Measurements from ENCODE around the gene MYO9A.
"Not testable (repeated sequence)": the region's sequence is repeated elsewhere in the genome, so short reads cannot be mapped to it uniquely, and the experiment has no call there.

MYO9A gene

DNA sequence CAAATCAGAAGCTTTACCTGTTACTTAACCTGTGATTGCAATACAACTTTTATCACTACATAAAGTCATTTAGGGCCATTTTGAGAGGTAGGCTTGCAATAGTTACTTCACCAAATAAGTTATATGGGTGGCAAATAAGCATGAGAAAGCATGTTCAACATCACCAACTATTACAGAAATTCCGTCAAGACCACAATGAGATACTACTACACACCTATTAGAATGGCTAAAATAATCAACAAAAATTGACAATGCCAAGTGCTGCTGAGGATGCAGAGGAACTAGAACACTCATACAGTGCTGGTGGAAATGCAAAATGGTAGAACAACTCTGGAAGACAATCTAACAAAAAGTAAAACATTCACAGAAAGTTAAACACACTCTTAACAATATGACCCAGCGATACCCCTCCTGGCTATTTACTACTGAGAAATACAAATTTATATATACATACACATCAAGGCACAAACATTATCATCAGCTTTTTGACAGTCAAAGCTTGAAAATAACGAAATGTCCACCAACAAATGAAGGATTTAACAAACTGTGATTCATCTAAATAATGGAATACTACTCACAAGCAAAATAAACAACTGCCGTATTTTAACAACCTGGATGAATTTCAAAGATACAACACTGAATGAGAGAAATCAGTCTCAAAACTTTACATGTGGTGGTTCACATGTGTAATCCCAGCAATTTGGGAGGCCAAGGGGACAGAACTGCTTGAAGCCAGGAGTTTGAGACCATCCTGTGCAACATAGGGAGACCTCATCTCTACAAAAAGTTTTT lies 82.9 kb downstream of the MYO9A start:
- no peak for DNase-seq

DNA sequence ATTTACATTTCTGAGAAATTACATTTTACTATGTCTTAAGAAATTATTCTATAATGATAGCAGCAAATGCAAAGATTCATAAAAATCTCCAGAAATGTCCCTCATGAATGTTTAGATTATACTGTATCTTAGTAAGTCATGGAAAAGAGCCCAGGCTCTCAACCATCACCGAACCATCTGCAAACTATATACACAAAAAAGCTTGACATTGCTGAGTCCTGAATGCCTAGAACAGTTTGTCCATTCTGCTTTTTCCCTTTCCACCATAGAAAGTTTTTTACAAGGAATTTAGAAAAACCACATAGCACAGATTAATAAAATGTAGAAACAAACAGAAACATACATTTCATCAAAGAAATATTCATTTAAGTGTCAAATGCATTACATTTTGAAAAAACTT lies 83.6 kb downstream of the MYO9A start:
- DNase-seq: no peak

GRCh38 chr15:72033711-72034110 lies 84.2 kb downstream of the MYO9A start:
- no peak for DNase-seq

GRCh38 chr15:72033285-72033684 lies 84.7 kb downstream of the MYO9A start:
- no peak for DNase-seq

- DNase-seq: no peak
Measured at GRCh38 chr15:72021604-72022003, 96.3 kb downstream of the MYO9A start.

DNA sequence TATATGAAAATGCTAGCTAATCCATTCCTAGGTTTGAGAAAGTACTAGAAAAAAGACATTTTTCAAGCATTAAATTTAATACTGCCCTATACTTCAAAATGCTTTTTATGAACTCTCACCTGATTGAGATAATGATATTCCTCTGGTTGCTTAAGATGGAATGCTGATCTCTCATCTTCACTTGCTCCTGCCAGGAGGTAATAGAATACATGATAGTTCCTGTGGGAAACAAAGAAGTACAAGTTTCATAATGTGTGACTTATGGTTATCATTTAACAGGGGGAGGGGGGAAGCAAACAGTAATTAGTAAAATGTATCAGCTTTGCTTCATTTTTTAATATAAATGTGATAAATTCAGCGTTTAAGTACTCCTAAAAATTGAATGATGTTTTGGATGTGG lies 97.2 kb downstream of the MYO9A start:
- DNase-seq: no peak

DNA sequence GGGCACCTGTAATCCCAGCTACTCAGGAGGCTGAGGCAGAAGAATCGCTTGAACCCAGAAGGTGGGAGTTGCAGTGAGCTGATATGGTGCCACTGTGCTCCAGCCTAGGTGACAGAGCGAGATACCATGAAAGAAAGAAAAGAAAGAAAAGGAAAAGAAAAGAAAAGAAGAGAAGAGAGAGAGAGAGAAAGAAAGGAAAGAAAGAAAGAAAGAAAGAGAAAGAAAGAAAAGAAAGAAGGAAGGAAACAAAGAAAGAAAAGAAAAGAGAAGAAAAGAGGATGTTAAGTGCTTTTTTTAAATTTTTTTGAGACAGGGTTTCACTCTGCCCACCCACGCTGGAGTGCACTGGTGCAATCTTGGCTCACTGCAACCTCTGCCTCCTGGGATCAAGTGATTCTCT lies 103.4 kb downstream of the MYO9A start:
- DNase-seq: not testable (repeated sequence)

DNA sequence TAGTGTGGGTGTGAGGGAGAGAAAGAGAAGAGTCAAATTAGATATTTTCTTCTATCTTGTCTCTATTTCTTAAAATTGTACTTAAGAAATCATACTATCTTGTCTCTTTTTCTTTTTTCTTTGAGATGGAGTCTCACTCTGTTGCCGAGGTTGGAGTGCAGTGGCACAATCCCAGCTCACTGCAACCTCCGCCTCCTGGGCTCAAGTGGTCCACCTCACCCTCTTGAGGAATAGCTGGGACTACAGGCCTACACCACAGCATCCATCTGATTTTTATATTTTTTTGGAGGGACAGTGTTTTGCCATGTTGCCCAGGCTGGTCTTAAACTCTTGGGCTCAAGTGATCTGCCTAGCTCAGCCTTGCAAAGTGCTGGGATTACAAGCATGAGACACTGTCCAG lies 104.2 kb downstream of the MYO9A start:
- DNase-seq: no peak

DNA sequence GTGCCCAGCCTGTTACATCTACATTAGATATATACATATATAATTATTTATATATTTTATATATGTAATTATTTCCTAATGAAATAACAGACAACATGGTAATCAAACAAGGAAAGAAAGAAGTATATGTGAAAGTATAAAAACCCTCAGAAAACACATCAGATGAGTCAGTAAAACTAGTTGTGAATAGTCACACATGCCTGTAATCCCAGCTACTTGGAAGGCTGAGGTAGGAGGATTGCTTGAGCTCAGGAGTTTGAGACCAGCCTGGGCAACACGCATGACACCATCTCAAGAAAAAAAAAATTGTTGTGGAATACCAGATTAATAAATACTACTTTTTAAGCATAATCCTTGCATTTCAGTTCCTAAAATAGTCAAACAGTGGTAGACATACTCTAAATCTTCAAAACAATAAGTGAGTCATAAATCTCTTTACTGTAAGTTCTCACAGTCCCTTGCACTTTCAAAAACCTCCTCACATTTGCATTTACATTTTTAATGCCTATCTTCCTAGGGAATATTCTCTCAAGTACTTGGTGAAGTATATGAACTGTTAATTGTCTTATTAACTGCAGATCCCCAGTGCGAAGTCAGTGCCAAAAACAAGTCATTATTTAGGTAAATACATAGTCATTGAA lies 106.5 kb downstream of the MYO9A start:
- DNase-seq: no peak

DNA sequence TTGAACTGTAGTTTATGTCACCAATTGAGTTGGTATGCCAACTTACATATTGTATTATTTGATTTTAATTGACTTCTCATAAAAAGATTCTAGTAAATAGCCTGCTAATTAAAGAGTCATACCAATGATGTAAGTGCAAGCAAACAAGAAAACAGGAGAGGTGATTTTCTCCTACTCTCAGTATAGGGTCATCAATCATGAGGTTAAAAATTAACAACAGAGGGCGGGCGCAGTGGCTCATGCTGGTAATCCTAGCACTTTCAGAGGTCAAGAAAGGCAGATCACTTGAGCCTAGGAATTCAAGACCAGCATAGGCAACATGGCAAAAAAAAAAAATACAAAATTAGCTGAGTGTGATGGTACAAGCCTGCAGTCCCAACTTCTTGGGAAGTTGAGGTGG lies 108.7 kb downstream of the MYO9A start:
- no peak for DNase-seq

DNA sequence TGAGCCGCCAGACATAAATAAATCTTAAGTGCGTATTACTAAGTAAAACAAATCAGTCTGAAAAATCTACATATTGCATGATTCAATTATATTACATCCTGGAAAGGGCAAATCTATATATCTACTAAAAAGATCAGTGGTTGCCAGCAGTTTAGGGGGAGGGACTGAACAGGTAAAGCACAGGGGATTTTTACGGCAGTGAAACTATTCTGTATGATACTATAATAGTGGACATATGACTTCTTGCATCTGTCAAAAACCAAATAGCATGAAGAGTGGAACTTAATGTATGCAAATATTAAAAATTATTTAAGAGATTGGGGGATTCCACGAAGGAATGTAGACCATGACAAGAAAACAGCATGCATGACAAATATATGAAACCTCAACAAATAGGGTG lies 111.6 kb downstream of the MYO9A start:
- DNase-seq: no peak

GRCh38 chr15:72005483-72005882 lies 112.5 kb downstream of the MYO9A start:
- no peak for DNase-seq

GRCh38 chr15:71999807-72000206 lies 118.1 kb downstream of the MYO9A start:
- DNase-seq: no peak

GRCh38 chr15:71998717-71999116 lies 119.2 kb downstream of the MYO9A start:
- not testable (repeated sequence) for DNase-seq

- no peak for DNase-seq
Measured at GRCh38 chr15:71997691-71998090, 120.3 kb downstream of the MYO9A start.

GRCh38 chr15:71975816-71976150 lies 142.2 kb downstream of the MYO9A start:
- DNase-seq: no peak

DNA sequence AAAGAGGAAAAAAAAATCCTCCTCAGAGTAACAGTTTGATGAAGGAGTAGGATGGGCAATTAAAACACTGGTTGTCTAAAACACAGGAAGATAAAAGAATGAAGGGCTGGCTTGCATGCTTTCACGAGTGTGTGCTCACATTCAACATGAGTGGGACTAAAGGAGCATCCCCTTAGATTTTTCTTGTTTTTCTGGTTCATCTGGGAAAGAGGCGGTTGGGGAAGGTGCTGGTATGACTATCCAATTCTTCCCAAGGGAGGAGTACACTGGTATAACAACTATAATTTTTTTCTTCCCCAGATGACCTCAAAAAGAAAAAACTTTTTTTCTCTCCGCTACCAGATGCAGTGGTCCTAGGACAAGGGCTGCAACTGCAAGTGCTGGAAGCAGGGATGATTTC lies 143.7 kb downstream of the MYO9A start:
- DNase-seq: no peak

DNA sequence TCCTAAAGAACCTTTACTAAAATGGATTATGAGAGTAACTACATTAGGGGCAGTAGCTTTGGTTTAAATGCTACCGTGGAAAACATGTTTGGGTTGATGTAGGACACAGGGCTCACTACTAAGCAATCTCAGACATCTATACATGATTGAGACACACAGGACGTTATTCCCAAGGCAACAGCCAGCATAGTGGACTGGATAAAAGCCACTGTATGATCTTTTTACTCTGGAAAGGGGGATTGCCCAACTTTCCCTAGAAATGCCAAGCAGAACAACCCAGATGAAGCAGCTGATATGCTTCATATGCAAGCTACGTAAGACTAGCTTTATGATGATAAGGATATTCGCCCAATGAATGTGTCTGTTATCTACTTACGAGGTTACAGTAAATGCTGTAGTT lies 144.6 kb downstream of the MYO9A start:
- DNase-seq: no peak

DNA sequence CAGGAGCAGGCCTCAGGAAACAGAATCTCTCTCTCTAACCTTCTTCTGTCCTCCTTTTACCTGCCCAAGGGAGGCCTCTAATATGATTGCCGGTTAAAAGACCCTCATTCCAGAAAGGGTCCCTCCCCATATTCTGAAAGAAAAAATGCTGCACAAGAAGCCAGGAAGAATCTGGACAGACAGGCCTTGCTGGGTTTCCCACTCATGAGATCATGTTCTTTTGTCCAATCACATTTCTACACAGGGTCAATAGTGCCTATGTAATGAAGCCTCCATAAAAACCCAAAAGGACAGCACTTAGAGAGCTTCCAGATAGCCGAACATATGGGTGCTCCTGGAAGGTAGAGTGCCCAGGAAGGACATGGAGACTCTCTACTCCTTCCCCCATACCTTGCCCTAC lies 146.0 kb downstream of the MYO9A start:
- no peak for DNase-seq

DNA sequence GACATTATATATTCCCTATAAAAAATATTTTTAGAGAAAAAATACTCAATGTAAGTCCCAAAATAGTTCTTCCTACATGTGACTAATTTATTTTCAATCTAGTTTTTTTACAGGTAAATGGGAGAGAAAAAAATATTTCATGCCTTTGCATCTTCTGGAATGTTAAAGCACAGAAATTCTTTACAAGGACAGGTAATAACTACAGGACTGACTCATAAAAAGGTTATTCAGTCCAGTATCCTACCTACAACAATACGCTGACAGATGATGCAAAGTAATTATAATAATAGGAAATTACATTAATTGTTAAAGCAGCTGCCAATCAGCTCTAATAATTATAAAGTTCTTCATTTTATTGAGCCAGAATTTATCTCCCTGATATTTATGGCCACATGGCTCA lies 147.5 kb downstream of the MYO9A start:
- DNase-seq: no peak

- no peak for DNase-seq
Measured at GRCh38 chr15:71962537-71962936, 155.4 kb downstream of the MYO9A start.

- DNase-seq: no peak
Measured at GRCh38 chr15:71957026-71957425, 160.9 kb downstream of the MYO9A start.

DNA sequence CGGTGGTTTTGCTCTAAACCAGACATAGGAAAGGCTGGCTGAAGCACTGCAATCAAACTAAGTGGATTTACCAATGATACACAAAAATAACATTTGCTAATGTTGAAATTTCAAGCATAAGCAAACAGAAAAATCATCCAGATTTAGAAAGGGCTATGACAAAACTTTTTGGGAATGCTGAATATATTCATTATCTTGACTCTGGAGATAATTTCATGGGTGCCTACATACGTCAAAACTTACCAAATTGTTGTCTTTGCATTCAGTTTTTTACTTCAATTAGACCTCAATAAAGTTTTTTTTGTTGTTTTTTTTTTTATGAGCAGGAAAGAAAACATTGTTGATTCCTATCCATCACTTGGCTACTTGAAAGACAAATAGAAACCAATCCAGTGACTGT lies 166.8 kb downstream of the MYO9A start:
- DNase-seq: no peak

GRCh38 chr15:71945012-71945411 lies 172.9 kb downstream of the MYO9A start:
- DNase-seq: no peak

- no peak for DNase-seq
Measured at GRCh38 chr15:71943806-71944205, 174.1 kb downstream of the MYO9A start.

Data from hippocampal formation (tissue), 2 donors.